ENCODE measurements around the gene RPUSD1.
A peak's percentile ranks its signal among the peaks of the same experiment; 100 is the strongest.

The RPUSD1 gene

DNA sequence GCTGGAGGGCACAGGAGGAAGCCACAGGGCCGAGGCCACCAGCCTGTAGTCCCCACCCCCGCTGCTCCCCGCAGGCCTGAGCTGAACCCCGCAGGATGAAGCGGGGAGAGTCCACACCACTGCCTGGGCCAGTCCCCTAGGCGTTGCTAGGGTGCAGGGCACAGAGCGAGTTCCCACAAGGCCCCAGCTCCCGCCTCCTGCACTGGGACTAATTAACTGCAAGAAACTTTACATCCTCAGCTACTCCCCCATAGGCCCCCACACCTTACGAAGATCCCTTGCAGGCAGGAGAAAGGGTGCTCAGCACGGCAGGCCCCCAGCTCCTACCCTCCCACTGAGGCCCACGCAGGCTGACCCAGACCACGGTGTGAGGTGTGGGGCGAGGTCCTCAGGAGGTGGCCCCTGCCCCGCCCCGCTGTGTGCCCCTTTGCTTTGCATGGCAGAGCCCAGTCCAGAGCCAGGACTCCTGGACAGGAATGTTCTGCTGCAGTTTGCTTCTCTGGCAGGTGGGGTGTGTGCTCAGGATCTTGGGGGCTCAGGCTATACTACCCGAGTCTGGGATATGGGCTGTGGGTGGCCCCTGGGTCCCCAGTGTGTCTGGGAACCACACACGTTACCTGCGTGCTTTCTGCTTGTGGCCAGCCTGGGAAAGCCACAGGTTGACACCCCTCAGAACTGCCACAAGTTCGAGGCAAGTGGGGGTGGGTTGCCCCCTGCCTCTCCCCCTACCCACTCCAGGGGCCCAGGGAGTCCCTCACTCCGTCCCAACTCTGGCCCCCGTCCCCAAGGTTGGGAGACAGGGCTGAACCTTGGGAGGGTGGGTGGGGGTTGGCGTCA is 11.1 kb upstream of the RPUSD1 start:
- DNase-seq (ENCODE audit: low read depth in 2 of 2): no peak

DNA sequence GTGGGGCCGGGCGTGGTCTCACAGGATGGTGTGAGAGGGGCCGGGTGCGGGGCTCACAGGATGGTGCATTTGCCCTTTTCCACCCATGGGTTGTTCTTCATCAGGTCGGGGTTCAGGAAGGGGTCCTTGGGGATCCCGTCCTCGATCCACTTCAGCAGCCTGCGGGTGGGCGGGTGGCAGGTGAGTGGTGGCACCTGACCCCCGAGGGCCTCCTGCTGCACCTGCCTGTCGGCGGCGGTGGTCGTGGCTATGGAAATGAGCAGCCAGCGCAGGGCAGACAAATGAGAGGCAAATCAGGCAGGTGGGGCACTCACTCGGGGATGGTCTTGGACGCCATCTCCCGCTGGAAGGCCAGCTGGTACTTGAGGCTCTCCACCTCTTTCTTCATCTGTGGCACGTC is 10.5 kb upstream of the RPUSD1 start:
- DNase-seq (ENCODE audit: low read depth in 2 of 2): no peak

DNA sequence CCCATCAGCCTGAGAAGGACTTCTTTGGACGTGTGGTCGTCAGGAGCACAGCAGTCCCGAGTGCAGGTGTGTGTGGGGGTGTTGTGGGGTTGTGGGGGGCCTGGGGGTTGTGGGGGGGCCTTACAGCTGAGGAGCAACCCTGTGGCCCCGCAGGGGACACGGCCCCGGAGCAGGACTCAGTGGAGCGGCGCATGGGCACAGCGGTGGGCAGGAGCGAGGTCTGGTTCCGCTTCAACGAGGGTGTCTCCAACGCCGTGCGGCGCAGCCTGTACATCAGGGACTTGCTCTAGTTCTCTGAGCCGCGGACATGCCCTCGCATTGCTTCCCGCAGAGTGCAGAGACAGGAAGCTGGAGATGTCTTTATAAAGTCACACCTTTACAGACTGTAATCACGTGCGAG is 9.5 kb upstream of the RPUSD1 start:
- DNase-seq (ENCODE audit: low read depth in 2 of 2): no peak

DNA sequence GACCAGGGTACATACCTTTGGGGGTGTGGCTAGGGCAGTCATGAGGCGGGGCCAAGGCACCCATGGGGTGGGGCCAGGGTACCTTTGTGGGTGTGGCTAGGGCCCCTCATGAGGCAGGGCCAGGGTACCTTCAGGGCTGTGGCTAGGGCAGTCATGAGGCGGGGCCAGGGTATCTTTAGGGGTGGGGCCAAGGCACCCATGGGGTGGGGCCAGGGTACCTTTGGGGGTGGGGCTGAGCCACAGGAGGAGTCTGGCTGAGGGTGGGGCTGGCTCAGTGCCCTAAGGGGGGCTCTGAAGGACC is 8.9 kb upstream of the RPUSD1 start:
- peak in 1 of 2 donors; percentile 32 for DNase-seq (ENCODE audit: low read depth in 2 of 2)

DNA sequence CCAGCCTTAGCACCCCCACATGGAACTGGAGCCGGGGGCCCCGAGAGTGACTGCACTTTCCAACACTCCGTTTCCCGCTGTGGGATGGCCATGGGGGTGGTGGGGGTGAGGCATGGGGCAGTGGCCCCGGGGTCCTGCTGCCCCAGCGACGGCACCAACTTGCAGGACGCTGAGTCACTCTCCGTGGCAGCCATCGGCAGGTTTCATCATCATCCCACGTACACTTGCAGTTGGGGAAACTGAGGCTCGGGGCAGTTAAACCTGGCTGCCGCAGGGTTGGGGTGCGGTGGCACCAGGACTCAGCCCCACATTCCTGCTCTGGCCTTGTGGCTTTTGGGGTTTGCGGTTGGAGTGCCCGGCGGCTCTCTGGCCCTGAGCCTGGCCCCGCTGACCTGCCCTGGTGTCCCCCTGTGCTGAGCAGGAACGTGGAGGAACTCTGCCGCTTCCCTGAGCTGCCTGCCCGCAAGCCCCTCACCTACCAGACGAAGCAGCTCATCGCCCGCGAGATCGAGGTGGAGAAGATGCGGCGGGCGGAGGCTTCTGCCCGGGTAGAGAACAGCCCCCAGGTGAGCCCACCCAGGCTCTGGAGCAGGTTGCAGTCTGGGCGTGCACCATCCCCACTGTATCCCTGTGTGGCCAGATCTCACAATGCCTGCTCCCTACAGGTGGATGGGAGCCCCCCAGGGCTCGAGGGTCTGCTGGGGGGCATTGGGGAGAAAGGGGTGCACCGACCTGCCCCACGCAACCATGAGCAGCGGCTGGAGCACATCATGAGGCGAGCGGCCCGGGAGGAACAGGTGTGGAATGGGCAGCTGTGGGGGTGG is 8.3 kb upstream of the RPUSD1 start:
- no peak for DNase-seq (ENCODE audit: low read depth in 2 of 2)

DNA sequence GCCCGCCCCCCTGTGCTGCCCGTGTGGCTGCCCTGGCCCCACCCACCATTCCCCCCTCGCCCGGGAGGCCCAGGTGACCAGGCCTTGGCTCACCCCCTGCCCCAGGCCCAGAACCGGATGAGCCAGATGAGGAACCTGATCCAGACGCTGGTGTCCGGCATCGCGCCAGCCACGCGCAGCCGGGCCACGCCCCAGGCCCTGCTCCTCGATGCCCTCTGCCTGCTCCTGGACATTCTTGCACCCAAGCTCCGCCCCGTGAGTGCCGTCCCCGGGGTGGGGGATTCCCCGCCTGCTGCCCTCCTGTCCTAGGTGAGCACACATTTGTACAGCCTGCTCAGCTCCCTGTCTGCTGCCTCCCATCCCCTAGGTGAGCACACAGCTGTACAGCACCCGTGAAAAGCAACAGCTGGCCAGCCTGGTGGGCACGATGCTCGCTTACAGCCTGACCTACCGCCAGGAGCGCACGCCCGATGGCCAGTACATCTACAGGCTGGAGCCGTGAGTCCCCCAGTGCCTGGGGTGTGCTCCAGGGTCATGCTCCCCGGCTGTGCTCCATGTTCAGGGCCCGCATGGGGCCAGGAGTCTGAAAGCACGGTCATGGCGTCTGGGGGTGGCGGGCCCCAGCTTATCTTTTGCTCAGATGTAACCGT is 7.5 kb upstream of the RPUSD1 start:
- DNase-seq (ENCODE audit: low read depth in 2 of 2): no peak

DNA sequence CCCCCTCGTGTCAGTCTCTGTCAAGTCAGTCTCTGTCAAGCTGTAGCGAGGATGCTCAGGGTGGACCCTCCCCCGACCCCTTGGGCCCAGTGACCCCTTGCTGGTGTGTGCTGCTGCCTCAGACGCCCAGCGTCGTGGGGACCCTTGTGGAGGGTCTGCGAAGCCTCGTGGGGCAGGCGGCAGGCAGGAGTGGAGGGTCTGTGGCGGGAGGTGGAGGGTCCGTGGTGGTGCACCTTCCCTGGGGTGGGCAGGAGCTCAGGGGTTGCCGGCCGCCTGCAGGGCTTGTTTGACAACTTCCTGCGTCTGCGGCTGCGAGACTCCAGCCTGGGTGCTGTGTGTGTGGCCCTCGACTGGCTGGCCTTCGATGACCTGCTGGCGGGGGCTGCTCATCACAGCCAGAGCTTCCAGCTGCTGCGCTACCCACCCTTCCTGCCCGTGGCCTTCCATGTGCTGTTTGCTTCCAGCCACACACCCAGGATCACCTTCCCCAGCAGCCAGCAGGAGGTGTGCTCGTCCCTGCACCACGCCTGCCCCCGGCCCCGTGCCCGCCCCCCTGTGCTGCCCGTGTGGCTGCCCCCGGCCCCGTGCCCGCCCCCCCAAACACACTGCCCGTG is 6.8 kb upstream of the RPUSD1 start:
- no peak for DNase-seq (ENCODE audit: low read depth in 2 of 2)

DNA sequence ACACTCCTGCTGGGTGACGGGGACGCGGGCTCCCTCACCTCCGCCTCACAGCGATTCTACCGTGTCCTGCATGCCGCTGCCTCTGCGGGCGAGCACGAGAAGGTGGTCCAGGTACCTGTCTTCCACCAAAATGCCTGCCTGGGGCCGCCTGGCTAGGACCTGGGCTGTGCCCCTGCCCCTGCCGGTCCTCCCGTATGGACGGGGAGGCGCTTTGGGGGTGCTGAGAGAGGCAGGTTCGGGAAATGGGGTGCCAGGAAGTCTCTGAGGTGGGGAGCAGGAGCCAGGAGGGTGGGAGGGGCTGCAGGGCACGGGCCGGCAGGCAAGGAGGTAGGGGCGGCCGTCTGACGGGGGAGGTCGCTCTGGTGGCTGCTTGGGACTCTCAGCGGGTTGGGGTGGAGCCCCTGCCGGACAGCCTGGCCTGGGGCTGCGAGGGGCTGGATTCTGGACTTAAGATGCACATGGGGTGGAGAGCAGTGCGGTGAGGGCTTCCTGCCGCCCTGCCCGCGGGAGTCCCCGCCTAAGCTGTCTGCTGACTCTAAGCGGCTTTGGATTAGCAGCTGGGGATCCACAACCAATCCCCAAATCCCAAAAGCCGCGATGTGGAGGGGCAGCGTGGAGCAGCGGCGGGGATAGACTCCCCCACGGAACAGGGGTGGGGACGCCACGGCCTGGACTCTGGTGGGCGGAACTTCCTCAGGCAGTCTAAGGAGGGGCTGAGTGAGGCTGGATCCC is 6.1 kb upstream of the RPUSD1 start:
- DNase-seq (ENCODE audit: low read depth in 2 of 2): no peak

DNA sequence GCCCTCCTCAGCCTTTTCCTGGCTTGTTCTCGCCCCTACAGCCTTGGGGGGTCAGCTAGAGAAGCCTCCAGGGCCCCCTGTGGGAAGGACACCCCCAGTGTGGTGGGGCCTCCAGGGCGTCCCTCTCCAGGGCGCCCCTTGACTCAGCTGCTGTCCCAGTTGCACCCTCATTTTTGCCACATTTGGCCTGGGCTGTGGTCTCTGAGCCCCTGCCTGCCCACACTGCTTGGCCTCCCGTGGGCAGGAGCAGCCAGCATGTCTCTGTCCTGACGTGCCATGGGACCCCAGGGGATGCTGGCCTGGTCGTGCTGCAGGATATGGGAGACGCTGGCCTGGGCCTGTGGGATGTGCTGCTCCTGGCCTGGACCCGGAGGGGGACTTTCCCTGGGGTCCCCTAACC is 5.2 kb upstream of the RPUSD1 start:
- DNase-seq (ENCODE audit: low read depth in 2 of 2): no peak

DNA sequence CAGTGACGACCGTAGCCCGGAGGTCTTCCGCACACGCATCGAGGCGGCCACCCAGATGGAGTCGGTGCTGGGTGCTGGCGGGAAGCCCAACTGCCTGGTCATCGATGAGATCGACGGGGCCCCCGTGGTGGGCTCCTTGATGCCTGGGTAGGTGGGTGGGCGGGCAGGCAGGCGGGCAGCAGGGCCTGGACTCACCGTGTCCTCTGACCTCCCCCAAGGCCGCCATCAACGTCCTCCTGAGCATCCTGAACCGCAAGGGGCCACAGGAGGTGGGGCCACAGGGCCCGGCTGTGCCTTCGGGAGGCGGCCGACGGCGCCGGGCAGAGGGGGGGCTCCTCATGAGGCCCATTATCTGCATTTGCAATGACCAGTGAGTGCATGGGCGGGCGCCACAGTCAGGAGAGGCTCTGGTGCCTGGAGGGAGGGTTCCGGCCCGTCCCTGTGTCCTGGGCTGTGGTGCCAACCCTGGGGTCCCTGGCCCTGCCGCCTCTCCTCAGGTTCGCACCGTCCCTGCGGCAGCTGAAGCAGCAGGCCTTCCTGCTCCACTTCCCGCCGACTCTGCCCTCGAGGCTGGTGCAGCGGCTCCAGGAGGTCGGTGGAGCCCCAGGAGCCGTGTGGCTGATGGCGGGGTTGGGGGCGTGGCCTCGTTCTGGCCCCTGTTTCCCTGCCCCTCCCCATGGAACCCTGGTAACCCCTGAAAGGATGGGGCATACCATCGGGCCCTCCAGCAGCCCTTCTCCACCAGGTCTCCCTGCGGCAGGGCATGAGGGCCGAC is 4.2 kb upstream of the RPUSD1 start:
- DNase-seq (ENCODE audit: low read depth in 2 of 2): no peak

DNA sequence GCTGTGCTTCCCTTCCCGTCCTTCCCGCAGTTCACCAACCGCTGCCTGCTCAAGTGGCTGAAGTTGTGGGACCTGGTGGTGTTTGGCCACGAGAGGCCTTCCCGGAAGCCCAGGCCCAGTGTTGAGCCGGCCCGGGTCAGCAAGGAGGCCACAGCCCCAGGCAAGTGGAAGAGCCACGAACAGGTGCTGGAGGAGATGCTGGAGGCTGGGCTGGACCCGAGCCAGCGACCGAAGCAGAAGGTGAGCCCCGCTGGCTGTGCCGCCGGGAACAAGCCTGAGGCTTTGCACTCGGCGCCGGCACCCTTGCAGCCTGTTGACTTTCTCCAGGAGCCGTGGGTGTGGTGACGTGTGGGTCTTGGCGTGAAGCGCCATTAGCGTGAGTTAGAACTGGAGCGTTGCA is 3.0 kb upstream of the RPUSD1 start:
- no peak for DNase-seq (ENCODE audit: low read depth in 2 of 2)

DNA sequence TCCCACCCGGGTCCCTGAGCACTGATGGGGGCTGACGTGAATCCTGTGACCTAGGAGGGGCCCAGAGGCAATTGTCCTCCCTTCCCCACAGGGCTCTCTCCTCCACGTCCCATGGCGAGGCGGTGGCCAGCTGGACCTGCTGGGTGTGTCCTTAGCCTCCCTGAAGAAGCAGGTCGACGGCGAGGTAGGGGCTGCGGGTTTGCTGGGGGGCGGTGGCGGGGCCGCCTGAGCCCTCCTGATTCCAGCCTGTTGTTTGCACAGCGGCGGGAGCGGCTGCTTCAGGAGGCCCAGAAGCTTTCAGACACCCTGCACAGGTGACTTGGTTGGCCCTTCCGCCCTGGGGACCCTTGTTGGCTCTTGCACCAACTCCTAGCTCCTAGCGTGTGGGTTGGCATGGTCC is 1.9 kb upstream of the RPUSD1 start:
- no peak for DNase-seq (ENCODE audit: low read depth in 2 of 2)

DNA sequence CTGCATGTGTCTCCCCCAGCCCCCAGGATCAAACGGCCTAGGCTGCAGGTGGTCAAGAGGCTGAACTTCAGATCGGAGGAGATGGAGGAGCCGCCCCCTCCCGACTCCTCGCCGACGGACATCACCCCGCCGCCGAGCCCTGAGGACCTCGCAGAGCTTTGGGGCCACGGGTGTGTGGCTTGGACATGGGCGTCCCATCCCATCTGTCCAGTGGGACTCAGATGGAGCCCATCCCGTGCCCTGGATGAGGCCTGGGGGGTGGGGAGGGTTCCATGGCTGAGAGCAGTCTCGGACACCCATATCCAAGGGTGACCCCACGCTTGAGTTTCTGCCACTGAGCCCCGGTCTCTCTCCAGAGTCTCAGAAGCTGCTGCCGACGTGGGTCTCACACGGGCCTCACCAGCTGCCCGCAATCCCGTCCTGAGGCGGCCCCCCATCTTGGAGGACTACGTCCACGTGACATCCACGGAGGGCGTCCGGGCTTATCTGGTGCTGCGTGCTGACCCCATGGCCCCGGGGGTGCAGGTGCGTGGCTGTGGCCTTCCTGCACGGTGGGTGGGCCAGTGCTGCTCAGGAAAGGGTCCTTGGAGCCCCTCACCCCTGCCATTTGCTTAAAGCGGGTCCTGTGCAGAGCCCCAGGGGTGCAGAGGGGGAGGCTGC is 1.1 kb upstream of the RPUSD1 start:
- no peak for DNase-seq (ENCODE audit: low read depth in 2 of 2)

DNA sequence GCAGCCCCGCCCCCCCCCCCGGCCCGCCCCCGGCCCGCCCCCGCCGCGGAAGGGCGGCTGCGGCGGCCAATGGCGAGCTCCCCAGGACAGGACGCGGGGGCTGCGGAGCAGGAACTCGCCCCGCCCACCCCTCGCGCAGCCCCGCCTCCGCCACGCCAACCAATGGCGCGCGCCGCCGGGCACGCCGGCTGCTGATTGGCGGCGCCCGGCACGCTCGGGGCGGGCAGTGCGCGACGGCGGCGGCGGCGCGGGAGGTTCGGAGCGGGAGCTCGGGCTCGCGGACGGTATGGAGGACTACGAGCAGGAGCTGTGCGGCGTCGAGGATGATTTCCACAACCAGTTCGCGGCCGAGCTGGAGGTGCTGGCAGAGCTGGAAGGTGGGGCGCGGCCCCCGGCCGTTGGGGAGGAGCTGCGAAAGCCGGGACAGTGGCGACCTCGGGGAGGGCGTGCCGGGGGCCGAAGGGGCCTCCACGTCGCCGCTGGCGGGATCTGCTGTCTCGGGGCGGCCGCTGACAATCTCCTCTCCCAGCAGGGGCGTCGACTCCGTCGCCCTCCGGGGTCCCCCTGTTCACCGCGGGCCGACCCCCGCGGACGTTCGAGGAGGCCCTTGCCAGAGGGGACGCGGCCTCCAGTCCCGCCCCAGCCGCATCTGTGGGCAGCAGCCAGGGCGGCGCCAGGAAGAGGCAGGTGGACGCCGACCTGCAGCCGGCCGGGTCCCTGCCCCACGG is 382 bp upstream of the RPUSD1 start, which contains the start of gene CHTF18:
CHTF18 (plus strand) TSS at position 222 of the 728 bp plus-strand sequence; CDS start at position 287, 65 bp downstream.
- peak; percentile 90 to 92 for DNase-seq (ENCODE audit: low read depth in 2 of 2)

DNA sequence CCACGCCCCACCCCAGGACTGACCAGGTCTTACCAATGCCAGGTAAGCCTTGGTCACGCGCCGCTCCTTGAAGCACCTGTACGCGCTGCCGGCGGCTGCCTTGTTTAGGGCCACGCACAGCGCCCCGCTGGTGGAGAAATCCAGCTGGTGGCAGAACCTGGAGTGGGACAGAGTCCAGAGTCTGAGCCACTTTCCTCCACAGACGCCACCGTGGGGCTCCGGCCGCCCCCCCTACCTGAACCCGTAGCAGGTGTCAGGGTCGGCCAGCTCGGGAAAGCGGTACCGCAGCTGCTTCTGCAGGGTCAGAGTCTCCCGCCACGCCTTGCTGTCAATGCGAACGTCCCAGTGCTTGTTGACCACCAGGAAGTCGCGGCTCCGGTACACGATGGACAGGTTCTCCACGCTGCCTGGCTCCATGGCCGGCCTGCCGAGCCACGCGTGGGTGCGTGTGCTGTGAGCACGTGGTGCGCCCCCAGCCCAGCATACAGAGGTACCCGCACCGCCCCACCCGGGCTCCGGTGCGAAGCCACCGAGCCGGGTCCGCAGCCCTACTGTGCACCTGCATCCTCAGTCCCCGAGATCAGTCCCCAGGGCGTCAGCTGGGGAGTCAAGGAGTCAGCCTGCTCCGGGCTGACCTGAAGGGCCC is 737 bp downstream of the RPUSD1 start:
- no peak for DNase-seq (ENCODE audit: low read depth in 2 of 2)

DNA sequence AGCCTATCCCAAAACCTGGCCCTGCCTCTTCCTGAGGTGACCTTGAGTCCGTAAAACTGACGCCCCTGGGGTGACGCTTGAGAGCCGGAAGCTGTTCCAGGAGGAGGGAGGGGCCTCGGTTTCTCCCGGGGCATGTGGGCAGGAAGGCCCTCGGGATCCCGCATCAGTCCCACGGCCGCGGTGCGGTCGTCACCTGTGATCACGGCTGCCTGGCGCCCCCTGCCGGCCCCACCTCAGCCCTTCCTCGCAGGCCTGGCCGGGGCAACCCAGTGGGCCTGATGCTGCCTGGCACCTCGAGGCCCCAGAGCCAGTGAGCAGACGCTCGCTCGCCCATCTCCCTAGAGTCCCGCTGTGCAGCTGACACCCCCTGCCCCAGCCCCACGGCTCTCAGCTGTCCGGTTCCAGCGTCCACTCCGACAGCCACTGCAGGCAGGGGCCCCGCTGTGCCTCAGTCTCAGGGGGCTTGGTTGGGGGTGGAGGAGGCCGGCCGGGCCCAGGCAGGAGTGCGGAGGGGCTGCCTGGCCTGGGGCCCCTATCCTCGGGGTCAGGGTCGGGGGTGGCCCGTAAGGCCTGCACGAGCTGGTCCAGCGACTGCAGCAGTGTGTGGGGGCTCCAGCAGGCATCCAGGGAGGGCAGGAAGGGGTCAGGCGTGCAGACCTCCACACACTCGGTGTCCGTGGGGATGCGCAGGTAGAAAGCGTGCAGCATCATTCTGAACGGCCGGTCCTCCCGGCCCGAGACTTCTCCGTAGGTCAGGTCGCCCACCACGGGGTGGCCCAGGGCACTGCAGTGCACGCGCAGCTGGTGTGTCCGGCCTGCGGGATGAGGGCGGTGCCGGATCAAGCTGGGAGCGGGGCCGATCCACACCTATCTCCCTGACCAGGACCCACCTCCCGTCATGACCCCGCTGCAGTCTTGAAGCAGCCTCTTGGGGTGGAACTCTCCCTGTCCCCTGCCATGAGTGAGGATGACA is 2.3 kb downstream of the RPUSD1 start:
- peak; percentile 68 to 82 for DNase-seq (ENCODE audit: low read depth in 2 of 2)

DNA sequence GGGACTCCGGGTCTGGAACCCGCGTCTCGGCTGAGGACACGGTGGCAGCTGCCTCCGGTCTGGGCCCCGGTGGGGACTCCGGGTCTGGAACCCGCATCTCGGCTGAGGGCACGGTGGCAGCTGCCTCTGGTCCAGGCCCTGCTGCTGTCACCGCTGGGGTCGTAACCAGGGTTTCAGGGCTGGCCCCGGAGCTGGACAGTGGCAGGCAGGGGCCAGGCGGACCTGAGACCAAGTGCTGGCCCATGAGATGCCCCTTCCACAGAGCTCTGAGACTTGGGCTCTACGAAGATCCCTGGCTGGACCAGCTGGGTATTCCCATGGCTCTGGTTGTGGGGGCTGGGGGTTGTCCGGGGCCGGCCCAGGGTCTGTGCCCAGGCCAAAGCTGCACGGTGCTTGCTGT is 3.8 kb downstream of the RPUSD1 start:
- no peak for DNase-seq (ENCODE audit: low read depth in 2 of 2)

All from stimulated activated CD4-positive, alpha-beta T cell treated with anti-CD3 and anti-CD28 coated beads, Interleukin-4, amount 100 ng/mL, for 48 hours (primary cell).